HepG2 (cell line): ENCODE results near the gene NECAP2. TPM values are rescaled to one million over a fixed set of nuclear protein-coding genes. Genes with fewer than 3 reads are reported as not detected.

ENCODE experiments used
- ATAC-seq: fragments of 200-7000 bp; cut with Tn5 transposase; 3 replicates; pipeline ENCODE4 v1.9.1; 2020; ENCODE audit warnings: mild to moderate bottlenecking, moderate library complexity
- BruUV-seq: library from RNA; stranded (reverse); fragments of 400-500 nt; replicated peaks from 2 replicates; lab custom pipeline; 2021; lab: Mats Ljungman, UMichigan
- CTCF ChIA-PET: fragments of 300-600 bp; formaldehyde crosslinking; extraction: SDS; loops from one replicate; lab custom pipeline; 2021; ENCODE audit warnings: low total read pairs, inconsistent platforms, low intra/inter-chr PET ratio; lab: Yijun Ruan, JAX
- POLR2A ChIA-PET: fragments of 350-600 bp; sonication (Branson Sonifier 250); formaldehyde crosslinking; loops from one replicate; lab custom pipeline; 2020; ENCODE audit warnings: antibody characterized with exemption, inconsistent platforms; lab: Yijun Ruan, JAX
- DNase-seq: peaks from one replicate; pipeline ENCODE4 v3.0.0-alpha.2; 2015; ENCODE audit warnings: low spot score
- FAIRE-seq: peaks from 3 replicates; lab custom pipeline; 2011; peaks lifted over from hg19 to GRCh38; lab: Jason Lieb, UNC
- H2AFZ ChIP-seq: one replicate; pipeline ENCODE4 v1.6.1; 2011; ENCODE audit warnings: low read length, inconsistent platforms
- H3K27ac ChIP-seq: fragments of 300-600 bp; 3 replicates; pipeline ENCODE4 v1.8.0; 2011; ENCODE audit warnings: mixed run types, mild to moderate bottlenecking, mixed read lengths, low read length, inconsistent platforms; ENCODE audit not compliant: insufficient read depth; ENCODE audit errors: extremely low read length
- H3K27me3 ChIP-seq, 2 experiments: fragments of 200-600 bp in 1 of 2; 2 replicates in 1 of 2; 3 replicates in 1 of 2; pipeline versions ENCODE4 v1.6.0 to v1.8.0; 2011; ENCODE audit warnings: low read length in 2 of 2, mild to moderate bottlenecking in 2 of 2, moderate library complexity in 2 of 2, inconsistent platforms in 1 of 2; ENCODE audit not compliant: insufficient read depth in 2 of 2, control insufficient read depth in 1 of 2
- H3K36me3 ChIP-seq, 2 experiments: fragments of 200-600 bp in 1 of 2; replicated peaks in 1 of 2; 2 replicates in 1 of 2; 3 replicates in 1 of 2; pipeline versions ENCODE4 v1.5.1 to v1.8.0; 2011; ENCODE audit warnings: low read length in 2 of 2, inconsistent platforms in 1 of 2; ENCODE audit not compliant: insufficient read depth in 2 of 2, control insufficient read depth in 1 of 2
- H3K4me1 ChIP-seq: 2 replicates; pipeline ENCODE4 v1.5.1; 2012; ENCODE audit warnings: low read length, inconsistent platforms; ENCODE audit not compliant: insufficient read depth
- H3K4me2 ChIP-seq: 2 replicates; pipeline ENCODE4 v1.6.0; 2011; ENCODE audit warnings: low read depth, low read length, inconsistent platforms
- H3K4me3 ChIP-seq, 3 experiments: fragments of 200-600 bp in 1 of 3; sonication (generic), shearing (Covaris generic) in 1 of 3; replicated peaks in 1 of 3; 2 replicates each; pipeline ENCODE4 v1.5.1; 2011 to 2016; ENCODE audit warnings: low read length in 3 of 3, inconsistent platforms in 2 of 3, low read depth in 2 of 3, mild to moderate bottlenecking in 2 of 3, control low read depth in 1 of 3, mixed read lengths in 1 of 3; ENCODE audit not compliant: insufficient read depth in 1 of 3
- H3K79me2 ChIP-seq: one replicate; pipeline ENCODE4 v1.6.1; 2011; ENCODE audit warnings: low read length, inconsistent platforms; ENCODE audit not compliant: insufficient read depth
- H3K9ac ChIP-seq: 2 replicates; pipeline ENCODE4 v1.6.0; 2011; ENCODE audit warnings: mild to moderate bottlenecking, low read depth, low read length, inconsistent platforms; ENCODE audit not compliant: insufficient read depth
- H3K9me3 ChIP-seq: 2 replicates; pipeline ENCODE4 v1.5.1; 2012; ENCODE audit warnings: mild to moderate bottlenecking, low read length
- H4K20me1 ChIP-seq: 2 replicates; pipeline ENCODE4 v1.6.0; 2011; ENCODE audit warnings: inconsistent platforms, mild to moderate bottlenecking, low read length, moderate library complexity; ENCODE audit not compliant: insufficient read depth
- CEBPB ChIP-seq: IDR thresholded peaks from 2 replicates; pipeline ENCODE4 v1.6.1; 2011; ENCODE audit warnings: low read depth, low read length, improper control_type of control experiment, borderline replicate concordance
- FOXA1 ChIP-seq, 2 experiments: fragments of 450-650 bp in 1 of 2; sonication (generic) in 1 of 2; formaldehyde crosslinking in 1 of 2; IDR thresholded peaks; 2 replicates each; pipeline versions ENCODE4 v1.4.0 to v1.6.1; 2016 to 2020; ENCODE audit warnings: missing genetic modification reagents in 1 of 2
- NFATC3 ChIP-seq: sonication (generic); formaldehyde crosslinking; IDR thresholded peaks from 2 replicates; pipeline ENCODE4 v1.5.1; 2020; ENCODE audit warnings: mild to moderate bottlenecking, missing genetic modification reagents
- NFKB2 ChIP-seq: sonication (generic); formaldehyde crosslinking; IDR thresholded peaks from 2 replicates; pipeline ENCODE4 v1.4.0; 2020; ENCODE audit warnings: missing genetic modification reagents, borderline replicate concordance
- SIX1 ChIP-seq: sonication (generic); formaldehyde crosslinking; IDR thresholded peaks from 2 replicates; pipeline ENCODE4 v1.4.0; 2020; ENCODE audit warnings: missing genetic modification reagents, borderline replicate concordance
- SIX4 ChIP-seq: sonication (generic); formaldehyde crosslinking; IDR thresholded peaks from 2 replicates; pipeline ENCODE4 v1.4.0; 2020; ENCODE audit warnings: missing genetic modification reagents
- TFAP4 ChIP-seq: sonication (generic); IDR thresholded peaks from 2 replicates; pipeline ENCODE4 v1.6.1; 2016; ENCODE audit warnings: low read depth, borderline replicate concordance
- YY1 ChIP-seq: IDR thresholded peaks from 2 replicates; pipeline ENCODE4 v1.6.1; 2011; ENCODE audit warnings: low read length, low read depth, moderate library complexity, mild to moderate bottlenecking; ENCODE audit not compliant: insufficient read depth, insufficient replicate concordance
- ZBTB3 ChIP-seq: sonication (generic); formaldehyde crosslinking; IDR thresholded peaks from 2 replicates; pipeline ENCODE4 v1.4.0; 2020; ENCODE audit warnings: low read depth, mild to moderate bottlenecking, moderate library complexity, missing genetic modification reagents, borderline replicate concordance
- ZMYM3 ChIP-seq: sonication (generic); formaldehyde crosslinking; IDR thresholded peaks from 2 replicates; pipeline ENCODE4 v1.5.1; 2020; ENCODE audit warnings: mild to moderate bottlenecking, missing genetic modification reagents
- ZNF101 ChIP-seq: sonication (generic); formaldehyde crosslinking; IDR thresholded peaks from 2 replicates; pipeline ENCODE4 v1.4.0; 2020; ENCODE audit warnings: mild to moderate bottlenecking, low read depth, missing genetic modification reagents, borderline replicate concordance
- ZNF326 ChIP-seq: sonication (generic); formaldehyde crosslinking; IDR thresholded peaks from 2 replicates; pipeline ENCODE4 v1.4.0; 2020; ENCODE audit warnings: missing genetic modification reagents, borderline replicate concordance
- ZNF460 ChIP-seq: sonication (generic); formaldehyde crosslinking; IDR thresholded peaks from 2 replicates; pipeline ENCODE4 v1.5.1; 2020; ENCODE audit warnings: missing genetic modification reagents, mild to moderate bottlenecking, borderline replicate concordance
- WGBS: methylation state at CpG from one replicate; pipeline ENCODE4 v1.1.6; 2017; ENCODE audit warnings: low lambda C conversion rate; 5-methylcytosine and 5-hydroxymethylcytosine counted together
- in situ Hi-C: cut with HindIII; loops from 2 replicates; pipeline ENCODE4 v1.10.0; 2017; ENCODE audit warnings: low pct_unique_long_range_greater_than_20kb; ENCODE audit not compliant: extremely low pct_ligation_motif_present
- intact Hi-C: fragments of 100-400 bp; cut with micrococcal nuclease; formaldehyde crosslinking; loops from one replicate; pipeline ENCODE4 v1.10.0; 2022; ENCODE audit not compliant: unreplicated experiment
- polyA plus RNA-seq, 8 experiments: library from polyadenylated mRNA; depleted of rRNA in 3 of 8; stranded (reverse) in 7 of 8; unstranded in 1 of 8; fragments of >200 nt; fragmentation: Illumina TruSeq in 4 of 8; extraction: Trizol in 4 of 8; gene quantifications; 2 replicates each; pipeline versions ENCODE4 v1.2.1 to v1.2.3, GENCODE V29; 2011 to 2016; ENCODE audit warnings: low read depth in 4 of 8, missing spikeins in 1 of 8, mixed read lengths in 1 of 8; ENCODE audit not compliant: insufficient read depth in 1 of 8
- total RNA-seq, 5 experiments: library from RNA; depleted of rRNA; stranded (reverse); fragments of >200 nt; fragmentation: Illumina TruSeq; extraction: Trizol; gene quantifications; 2 replicates each; pipeline ENCODE4 v1.2.3, GENCODE V29; 2016; ENCODE audit warnings: low read depth in 1 of 5

NECAP2 gene
- total and polyA plus RNA-seq, 2 of the 13 experiments (the other 11 are each of a cell fraction or from before 2014, with no cell fraction given) = 38.5 to 52.3 TPM

- Histone ChIP-seq H3K9ac (no peak overlapping the region), H3K27me3 (no peaks in the 10 kb centered on the region), H3K4me2 (no peak overlapping the region), H4K20me1 (no peaks in the 10 kb centered on the region), H2AFZ (no peak overlapping the region)
- CTCF ChIA-PET = no interaction called here
- no peak for TF ChIP-seq ZNF326 (CRISPR knock-in tag)
- no peak for TF ChIP-seq ZNF101 (CRISPR knock-in tag)
- no peak for TF ChIP-seq NFKB2
- no peak for TF ChIP-seq YY1
- TF ChIP-seq TFAP4 = peak; percentile 44; the same call in 1 of the 2 replicates
- peak; percentile 80; the same call in 1 of the 2 replicates for TF ChIP-seq SIX1 (CRISPR knock-in tag)
- no peak for TF ChIP-seq FOXA1 (IDR thresholded peaks at IDR 0.05)
- TF ChIP-seq FOXA1 (CRISPR knock-in tag; IDR thresholded peaks at IDR 0.05) = peak; percentile 39; the same call in 1 of the 2 replicates
- peak; percentile 89 for TF ChIP-seq ZNF460 (CRISPR knock-in tag)
- TF ChIP-seq ZMYM3 (CRISPR knock-in tag) = peak; percentile 60; the same call in 1 of the 2 replicates
- TF ChIP-seq SIX4 (CRISPR knock-in tag) = peak; percentile 88
- no peak for TF ChIP-seq NFATC3 (CRISPR knock-in tag)
- TF ChIP-seq CEBPB = peak; percentile 9; the same call in 1 of the 2 replicates
- peak; percentile 30; the same call in 1 of the 2 replicates for TF ChIP-seq ZBTB3 (CRISPR knock-in tag)
- TF ChIP-seq, all 625 proteins: peak for 8
- Histone ChIP-seq H3K36me3 (no peaks in the 10 kb centered on the region), H3K4me3 (no peak overlapping the region), H3K79me2 (no peaks in the 10 kb centered on the region), H3K9me3 (no peaks in the 10 kb centered on the region), H3K4me1 (peaks cover 22% of the 10 kb centered on the region), H3K27ac (no peak overlapping the region)
- intact Hi-C loops (no loop called here), in situ Hi-C loops (no loop called here)
- POLR2A ChIA-PET = interaction anchor here (0.7 to 1.0 kb wide), 2 partner anchors 22 to 34 kb away, joined by 4 to 5 read pairs; no protein-coding TSS in a partner anchor
- ATAC-seq = peak; percentile 13; the same call in 2 of the 3 replicates
- peak; percentile 53 for DNase-seq
- 81% methylated on average over 1 of the region's 5 CpGs for WGBS
- FAIRE-seq = no peak
- no TSS peak for BruUV-seq
These were observed 35.1 kb upstream of the NECAP2 start for GRCh38 chr1:16405441-16405840.
